ENCODE data around the gene KRTAP5-3.
"Not testable (repeated sequence)": the region's sequence is repeated elsewhere in the genome, so short reads cannot be mapped to it uniquely, and the experiment has no call there.

The KRTAP5-3 gene

GRCh38 chr11:1646540-1646939 is 38.3 kb upstream of the KRTAP5-3 start:
- not testable (repeated sequence) for H3K23ac ChIP-seq (ENCODE audit: low read depth, low read length, poor library complexity); H2AFZ ChIP-seq (ENCODE audit: low read length); H2BK15ac ChIP-seq (ENCODE audit: low read length); H3K18ac ChIP-seq (ENCODE audit: low read length); H3K9ac ChIP-seq (ENCODE audit: low read depth, low read length, poor library complexity); H3K4me3 ChIP-seq (ENCODE audit: low read length in 2 of 2); H3K14ac ChIP-seq (ENCODE audit: low read length); H2BK12ac ChIP-seq (ENCODE audit: low read length); H2AK5ac ChIP-seq (ENCODE audit: low read depth, low read length); H3K4ac ChIP-seq (ENCODE audit: low read length); H2BK5ac ChIP-seq (ENCODE audit: low read length); H3K4me1 ChIP-seq (ENCODE audit: control insufficient read depth in 2 of 2, insufficient read depth in 1 of 2, low read depth in 1 of 2, low read length in 2 of 2); H3K79me1 ChIP-seq (ENCODE audit: low read depth, low read length); DNase-seq (ENCODE audit: low spot score); H3K27ac ChIP-seq (replicated peaks; ENCODE audit: low read length); H3K4me2 ChIP-seq (ENCODE audit: insufficient read depth, low read length, poor library complexity, severe bottlenecking); H3K9me3 ChIP-seq (replicated peaks in 1 of 2; ENCODE audit: control insufficient read depth in 2 of 2, insufficient read depth in 1 of 2, low read depth in 1 of 2, low read length in 2 of 2); H4K91ac ChIP-seq (ENCODE audit: low read depth, low read length, poor library complexity); H4K8ac ChIP-seq (ENCODE audit: low read depth, low read length); H2BK120ac ChIP-seq (ENCODE audit: low read depth, low read length); H3K36me3 ChIP-seq (replicated peaks in 1 of 2; ENCODE audit: control insufficient read depth in 2 of 2, insufficient read depth in 2 of 2, low read length in 2 of 2)
- H3K27me3 ChIP-seq (ENCODE audit: control insufficient read depth in 3 of 3, insufficient read depth in 3 of 3, low read depth in 1 of 3, low read length in 3 of 3) = peaks cover 0 to 29% (median 2%) of the 10 kb centered on the region in 3 experiments
- no CpG with 5 or more reads among the region's 10 CpGs for WGBS, 2 donors (ENCODE audit: extremely low coverage in 2 of 2, insufficient read length in 2 of 2, insufficient replicate concordance in 1 of 2)

- H3K36me3 ChIP-seq (replicated peaks in 1 of 2; ENCODE audit: control insufficient read depth in 2 of 2, insufficient read depth in 2 of 2, low read length in 2 of 2) = no peaks in the 10 kb centered on the region
- no peak overlapping the region for H3K4me2 ChIP-seq (ENCODE audit: insufficient read depth, low read length, poor library complexity, severe bottlenecking)
- H3K23ac ChIP-seq (ENCODE audit: low read depth, low read length, poor library complexity) = no peak overlapping the region
- no peak overlapping the region for H3K9ac ChIP-seq (ENCODE audit: low read depth, low read length, poor library complexity)
- no peak overlapping the region for H2BK120ac ChIP-seq (ENCODE audit: low read depth, low read length)
- no peak overlapping the region for H2AFZ ChIP-seq (ENCODE audit: low read length)
- no peak overlapping the region for H3K18ac ChIP-seq (ENCODE audit: low read length)
- H3K4me1 ChIP-seq (ENCODE audit: control insufficient read depth in 2 of 2, insufficient read depth in 1 of 2, low read depth in 1 of 2, low read length in 2 of 2) = no peaks in the 10 kb centered on the region
- DNase-seq (ENCODE audit: low spot score) = no peak
- H2BK5ac ChIP-seq (ENCODE audit: low read length) = no peak overlapping the region
- peaks cover 0 to 31% (median 0%) of the 10 kb centered on the region in 3 experiments for H3K27me3 ChIP-seq (ENCODE audit: control insufficient read depth in 3 of 3, insufficient read depth in 3 of 3, low read depth in 1 of 3, low read length in 3 of 3)
- no peak overlapping the region for H3K14ac ChIP-seq (ENCODE audit: low read length)
- no peak overlapping the region for H3K4ac ChIP-seq (ENCODE audit: low read length)
- peak overlapping the region; percentile 8 for H2AK5ac ChIP-seq (ENCODE audit: low read depth, low read length)
- H2BK15ac ChIP-seq (ENCODE audit: low read length) = peak overlapping the region; percentile 27
- no CpG with 5 or more reads among the region's 12 CpGs for WGBS, 2 donors (ENCODE audit: extremely low coverage in 2 of 2, insufficient read length in 2 of 2, insufficient replicate concordance in 1 of 2)
- H4K8ac ChIP-seq (ENCODE audit: low read depth, low read length) = no peak overlapping the region
- no peak overlapping the region for H4K91ac ChIP-seq (ENCODE audit: low read depth, low read length, poor library complexity)
- peak overlapping the region; percentile 26 for H2BK12ac ChIP-seq (ENCODE audit: low read length)
- no peak overlapping the region for H3K27ac ChIP-seq (replicated peaks; ENCODE audit: low read length)
- no peaks in the 10 kb centered on the region for H3K79me1 ChIP-seq (ENCODE audit: low read depth, low read length)
- no peaks in the 10 kb centered on the region for H3K9me3 ChIP-seq (replicated peaks in 1 of 2; ENCODE audit: control insufficient read depth in 2 of 2, insufficient read depth in 1 of 2, low read depth in 1 of 2, low read length in 2 of 2)
- H3K4me3 ChIP-seq (ENCODE audit: low read length in 2 of 2) = no peak overlapping the region
Observed at GRCh38 chr11:1645357-1645821, 37.1 kb upstream of the KRTAP5-3 start.

GRCh38 chr11:1644601-1645356 is 36.5 kb upstream of the KRTAP5-3 start:
- Histone ChIP-seq H3K79me1 (ENCODE audit: low read depth, low read length) (no peaks in the 10 kb centered on the region), H2BK12ac (ENCODE audit: low read length) (no peak overlapping the region), H4K8ac (ENCODE audit: low read depth, low read length) (no peak overlapping the region), H3K23ac (ENCODE audit: low read depth, low read length, poor library complexity) (no peak overlapping the region), H3K4me2 (ENCODE audit: insufficient read depth, low read length, poor library complexity, severe bottlenecking) (no peak overlapping the region), H2BK120ac (ENCODE audit: low read depth, low read length) (no peak overlapping the region), H2AK5ac (ENCODE audit: low read depth, low read length) (peak overlapping the region; percentile 8), H3K9ac (ENCODE audit: low read depth, low read length, poor library complexity) (no peak overlapping the region), H3K9me3 (replicated peaks in 1 of 2; ENCODE audit: control insufficient read depth in 2 of 2, insufficient read depth in 1 of 2, low read depth in 1 of 2, low read length in 2 of 2) (no peaks in the 10 kb centered on the region), H3K4me1 (ENCODE audit: control insufficient read depth in 2 of 2, insufficient read depth in 1 of 2, low read depth in 1 of 2, low read length in 2 of 2) (no peaks in the 10 kb centered on the region), H2AFZ (ENCODE audit: low read length) (no peak overlapping the region), H3K14ac (ENCODE audit: low read length) (no peak overlapping the region), H4K91ac (ENCODE audit: low read depth, low read length, poor library complexity) (no peak overlapping the region), H3K27ac (replicated peaks; ENCODE audit: low read length) (no peak overlapping the region), H3K18ac (ENCODE audit: low read length) (peak overlapping the region; percentile 13), H3K27me3 (ENCODE audit: control insufficient read depth in 3 of 3, insufficient read depth in 3 of 3, low read depth in 1 of 3, low read length in 3 of 3) (peaks cover 0 to 37% (median 0%) of the 10 kb centered on the region in 3 experiments), H3K36me3 (replicated peaks in 1 of 2; ENCODE audit: control insufficient read depth in 2 of 2, insufficient read depth in 2 of 2, low read length in 2 of 2) (no peaks in the 10 kb centered on the region), H3K4me3 (ENCODE audit: low read length in 2 of 2) (no peak overlapping the region), H2BK15ac (ENCODE audit: low read length) (peak overlapping the region; percentile 26), H2BK5ac (ENCODE audit: low read length) (no peak overlapping the region), H3K4ac (ENCODE audit: low read length) (no peak overlapping the region)
- WGBS, 2 donors (ENCODE audit: extremely low coverage in 2 of 2, insufficient read length in 2 of 2, insufficient replicate concordance in 1 of 2) = no CpG with 5 or more reads among the region's 20 CpGs
- no peak for DNase-seq (ENCODE audit: low spot score)

- DNase-seq (ENCODE audit: low spot score) = no peak
- Histone ChIP-seq H3K79me1 (ENCODE audit: low read depth, low read length) (no peaks in the 10 kb centered on the region), H3K9me3 (replicated peaks in 1 of 2; ENCODE audit: control insufficient read depth in 2 of 2, insufficient read depth in 1 of 2, low read depth in 1 of 2, low read length in 2 of 2) (no peaks in the 10 kb centered on the region), H3K23ac (ENCODE audit: low read depth, low read length, poor library complexity) (no peak overlapping the region), H3K36me3 (replicated peaks in 1 of 2; ENCODE audit: control insufficient read depth in 2 of 2, insufficient read depth in 2 of 2, low read length in 2 of 2) (no peaks in the 10 kb centered on the region), H3K4me2 (ENCODE audit: insufficient read depth, low read length, poor library complexity, severe bottlenecking) (no peak overlapping the region), H3K27ac (replicated peaks; ENCODE audit: low read length) (no peak overlapping the region), H2BK12ac (ENCODE audit: low read length) (peak overlapping the region; percentile 84), H2AK5ac (ENCODE audit: low read depth, low read length) (peak overlapping the region; percentile 83), H3K4me1 (ENCODE audit: control insufficient read depth in 2 of 2, insufficient read depth in 1 of 2, low read depth in 1 of 2, low read length in 2 of 2) (no peaks in the 10 kb centered on the region), H2BK15ac (ENCODE audit: low read length) (no peak overlapping the region), H4K8ac (ENCODE audit: low read depth, low read length) (no peak overlapping the region), H2AFZ (ENCODE audit: low read length) (no peak overlapping the region), H3K18ac (ENCODE audit: low read length) (peak overlapping the region; percentile 48), H3K9ac (ENCODE audit: low read depth, low read length, poor library complexity) (no peak overlapping the region), H3K27me3 (ENCODE audit: control insufficient read depth in 3 of 3, insufficient read depth in 3 of 3, low read depth in 1 of 3, low read length in 3 of 3) (peaks cover 0 to 50% (median 0%) of the 10 kb centered on the region in 3 experiments), H2BK5ac (ENCODE audit: low read length) (peak overlapping the region; percentile 53), H2BK120ac (ENCODE audit: low read depth, low read length) (no peak overlapping the region), H3K4me3 (ENCODE audit: low read length in 2 of 2) (no peak overlapping the region), H3K14ac (ENCODE audit: low read length) (no peak overlapping the region), H3K4ac (ENCODE audit: low read length) (no peak overlapping the region), H4K91ac (ENCODE audit: low read depth, low read length, poor library complexity) (no peak overlapping the region)
- WGBS, 2 donors (ENCODE audit: extremely low coverage in 2 of 2, insufficient read length in 2 of 2, insufficient replicate concordance in 1 of 2) = no CpG with 5 or more reads among the region's 20 CpGs
Observed at GRCh38 chr11:1643146-1643690, 35.0 kb upstream of the KRTAP5-3 start.
